ENCODE results near the gene AGBL1.

- TF ChIP-seq CTCF (IDR thresholded peaks at IDR 0.05) (no peak), EZH2 (IDR thresholded peaks at IDR 0.05; ENCODE audit: borderline replicate concordance, insufficient read depth, low read depth, low read length, poor library complexity, severe bottlenecking) (no peak)
These were observed 942.1 kb downstream of the AGBL1 start for GRCh38 chr15:87021751-87022150.

Measured in B cell (primary cell).